HepG2 (cell line): ENCODE results near the gene RPL37A. TPM values are rescaled to one million over a fixed set of nuclear protein-coding genes. Genes with fewer than 3 reads are reported as not detected.

Experiments used
- EEA1 ChIP-seq: sonication (generic); formaldehyde crosslinking; IDR thresholded peaks from 2 replicates; pipeline ENCODE4 v1.5.1; 2020; ENCODE audit warnings: mild to moderate bottlenecking, missing genetic modification reagents, borderline replicate concordance
- GABPA ChIP-seq, 2 experiments: IDR thresholded peaks; 2 replicates each; pipeline ENCODE4 v1.6.1; 2011 to 2016; ENCODE audit warnings: low read depth in 2 of 2, low read length in 1 of 2, missing biosample characterization in 1 of 2, missing genetic modification characterization in 1 of 2
- MYNN ChIP-seq: sonication (generic); formaldehyde crosslinking; IDR thresholded peaks from 2 replicates; pipeline ENCODE4 v1.4.0; 2020; ENCODE audit warnings: mild to moderate bottlenecking, low read depth, missing genetic modification reagents
- RXRA ChIP-seq: sonication (generic); formaldehyde crosslinking; IDR thresholded peaks from 2 replicates; pipeline ENCODE4 v1.5.1; 2020; ENCODE audit warnings: missing genetic modification reagents
- SCMH1 ChIP-seq: sonication (generic); formaldehyde crosslinking; IDR thresholded peaks from 2 replicates; pipeline ENCODE4 v1.9.0; 2021; ENCODE audit warnings: missing genetic modification reagents, mild to moderate bottlenecking, borderline replicate concordance
- SKI ChIP-seq: fragments of 450-650 bp; IDR thresholded peaks from one replicate; pipeline ENCODE4 v1.6.1; 2018; ENCODE audit warnings: mild to moderate bottlenecking; ENCODE audit not compliant: partially characterized antibody
- SNAPC4 ChIP-seq: sonication (generic); formaldehyde crosslinking; IDR thresholded peaks from 2 replicates; pipeline ENCODE4 v1.4.0; 2020; ENCODE audit warnings: mild to moderate bottlenecking, missing genetic modification reagents
- ZNF260 ChIP-seq: sonication (generic); formaldehyde crosslinking; IDR thresholded peaks from 2 replicates; pipeline ENCODE4 v1.4.0; 2020; ENCODE audit warnings: missing genetic modification reagents, low read depth, mild to moderate bottlenecking, borderline replicate concordance
- ZNF556 ChIP-seq: sonication (generic); formaldehyde crosslinking; IDR thresholded peaks from 2 replicates; pipeline ENCODE4 v1.4.0; 2020; ENCODE audit warnings: mild to moderate bottlenecking, missing genetic modification reagents, borderline replicate concordance
- ZNF605 ChIP-seq: sonication (generic); formaldehyde crosslinking; IDR thresholded peaks from 2 replicates; pipeline ENCODE4 v1.8.0; 2022; ENCODE audit warnings: mild to moderate bottlenecking, missing genetic modification reagents
- ZNF777 ChIP-seq: sonication (generic); formaldehyde crosslinking; IDR thresholded peaks from 2 replicates; pipeline ENCODE4 v1.4.0; 2020; ENCODE audit warnings: missing genetic modification reagents
- polyA plus RNA-seq, 8 experiments: library from polyadenylated mRNA; depleted of rRNA in 3 of 8; stranded (reverse) in 7 of 8; unstranded in 1 of 8; fragments of >200 nt; fragmentation: Illumina TruSeq in 4 of 8; extraction: Trizol in 4 of 8; gene quantifications; 2 replicates each; pipeline versions ENCODE4 v1.2.1 to v1.2.3, GENCODE V29; 2011 to 2016; ENCODE audit warnings: low read depth in 4 of 8, missing spikeins in 1 of 8, mixed read lengths in 1 of 8; ENCODE audit not compliant: insufficient read depth in 1 of 8
- total RNA-seq, 5 experiments: library from RNA; depleted of rRNA; stranded (reverse); fragments of >200 nt; fragmentation: Illumina TruSeq; extraction: Trizol; gene quantifications; 2 replicates each; pipeline ENCODE4 v1.2.3, GENCODE V29; 2016; ENCODE audit warnings: low read depth in 1 of 5
- TF ChIP-seq, protein P1 (sequence below): IDR thresholded peaks from 2 replicates; pipeline ENCODE4 v1.6.1; 2016; ENCODE audit warnings: mild to moderate bottlenecking, missing biosample characterization, missing genetic modification reagents
- TF ChIP-seq, protein P2 (sequence below), 2 experiments: sonication (generic) in 1 of 2; formaldehyde crosslinking in 1 of 2; IDR thresholded peaks; 2 replicates each; pipeline versions ENCODE4 v1.6.1 to v1.9.0; 2014 to 2022; ENCODE audit warnings: antibody characterized with exemption in 1 of 2, borderline replicate concordance in 1 of 2, inconsistent platforms in 1 of 2, low read depth in 1 of 2, missing genetic modification reagents in 1 of 2

The RPL37A gene
- total and polyA plus RNA-seq, 2 of the 13 experiments (the other 11 are each of a cell fraction or from before 2014, with no cell fraction given): 6,902 to 7,910 TPM

DNA sequence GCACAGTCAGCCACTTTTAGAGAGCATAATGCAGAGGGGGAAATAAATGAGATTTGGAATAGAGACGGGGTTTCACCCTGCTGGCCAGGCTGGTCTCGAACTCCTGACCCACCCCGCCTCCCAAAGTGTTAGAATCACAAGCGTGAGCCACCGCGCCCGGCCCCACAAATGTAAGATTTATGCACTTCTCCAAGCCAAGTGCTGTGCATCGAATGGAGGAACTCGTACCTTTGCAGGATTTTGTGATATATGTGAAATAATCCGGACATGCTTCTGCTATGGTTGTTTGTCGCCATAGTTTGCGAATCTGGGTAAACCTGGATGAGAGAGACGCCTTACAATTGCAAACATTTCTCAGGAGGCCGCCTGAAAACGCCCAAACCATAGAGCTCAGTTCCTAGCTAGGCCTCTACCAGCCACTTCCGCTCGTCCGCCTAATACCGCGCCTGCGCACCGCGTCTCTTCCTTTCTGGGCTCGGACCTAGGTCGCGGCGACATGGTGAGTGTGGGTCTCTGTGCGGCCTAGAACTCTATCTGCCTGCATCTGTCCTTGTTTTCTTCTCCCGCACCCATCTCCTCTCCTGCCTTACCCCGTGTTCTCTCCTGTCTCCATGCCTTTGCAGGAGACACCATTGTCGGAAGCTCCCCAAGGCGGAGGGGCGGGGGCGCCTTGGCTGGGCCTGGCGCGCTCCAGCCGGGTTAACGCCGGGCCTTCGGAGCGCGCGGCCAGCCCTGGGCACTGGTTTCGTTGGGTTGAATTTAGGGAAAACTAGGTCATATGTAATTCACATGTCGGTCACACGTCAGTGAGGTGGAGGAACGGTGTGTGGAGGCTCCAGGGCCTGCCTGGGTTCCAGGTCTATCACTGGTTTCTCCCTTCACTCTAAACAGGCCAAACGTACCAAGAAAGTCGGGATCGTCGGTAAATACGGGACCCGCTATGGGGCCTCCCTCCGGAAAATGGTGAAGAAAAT lies at the start of gene RPL37A (continued):
- TF ChIP-seq SNAPC4 (CRISPR knock-in tag) (peak; percentile 92), SKI (peak; percentile 53), SCMH1 (no peak), ZNF260 (no peak), GABPA (IDR thresholded peaks at IDR 0.05; ENCODE audit: low read depth, low read length) (peak; percentile 93), GABPA (CRISPR knock-in tag; IDR thresholded peaks at IDR 0.05; ENCODE audit: low read depth) (peak; percentile 96), EEA1 (peak; percentile 99), ZNF556 (CRISPR knock-in tag) (peak; percentile 96), ZNF605 (CRISPR knock-in tag) (peak; percentile 99), ZNF777 (CRISPR knock-in tag) (no peak; the same call in 1 of the 2 replicates), MYNN (CRISPR knock-in tag) (peak; percentile 91; the same call in 1 of the 2 replicates), RXRA (peak; percentile 82)
- TF ChIP-seq, protein P1, sequence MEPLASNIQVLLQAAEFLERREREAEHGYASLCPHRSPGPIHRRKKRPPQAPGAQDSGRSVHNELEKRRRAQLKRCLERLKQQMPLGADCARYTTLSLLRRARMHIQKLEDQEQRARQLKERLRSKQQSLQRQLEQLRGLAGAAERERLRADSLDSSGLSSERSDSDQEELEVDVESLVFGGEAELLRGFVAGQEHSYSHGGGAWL (CRISPR knock-in tag): peak; percentile 92; the same call in 1 of the 2 replicates
- TF ChIP-seq, protein P2, sequence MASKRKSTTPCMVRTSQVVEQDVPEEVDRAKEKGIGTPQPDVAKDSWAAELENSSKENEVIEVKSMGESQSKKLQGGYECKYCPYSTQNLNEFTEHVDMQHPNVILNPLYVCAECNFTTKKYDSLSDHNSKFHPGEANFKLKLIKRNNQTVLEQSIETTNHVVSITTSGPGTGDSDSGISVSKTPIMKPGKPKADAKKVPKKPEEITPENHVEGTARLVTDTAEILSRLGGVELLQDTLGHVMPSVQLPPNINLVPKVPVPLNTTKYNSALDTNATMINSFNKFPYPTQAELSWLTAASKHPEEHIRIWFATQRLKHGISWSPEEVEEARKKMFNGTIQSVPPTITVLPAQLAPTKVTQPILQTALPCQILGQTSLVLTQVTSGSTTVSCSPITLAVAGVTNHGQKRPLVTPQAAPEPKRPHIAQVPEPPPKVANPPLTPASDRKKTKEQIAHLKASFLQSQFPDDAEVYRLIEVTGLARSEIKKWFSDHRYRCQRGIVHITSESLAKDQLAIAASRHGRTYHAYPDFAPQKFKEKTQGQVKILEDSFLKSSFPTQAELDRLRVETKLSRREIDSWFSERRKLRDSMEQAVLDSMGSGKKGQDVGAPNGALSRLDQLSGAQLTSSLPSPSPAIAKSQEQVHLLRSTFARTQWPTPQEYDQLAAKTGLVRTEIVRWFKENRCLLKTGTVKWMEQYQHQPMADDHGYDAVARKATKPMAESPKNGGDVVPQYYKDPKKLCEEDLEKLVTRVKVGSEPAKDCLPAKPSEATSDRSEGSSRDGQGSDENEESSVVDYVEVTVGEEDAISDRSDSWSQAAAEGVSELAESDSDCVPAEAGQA (IDR thresholded peaks at IDR 0.05; ENCODE audit: low read depth): peak; percentile 82
- TF ChIP-seq, protein P2 (CRISPR knock-in tag; IDR thresholded peaks at IDR 0.05; ENCODE audit: borderline replicate concordance): peak; percentile 22
